Hepatocyte (in vitro differentiated cells): ENCODE data around the gene HTR6.

ENCODE experiments used
- EZH2 ChIP-seq: fragments of 200-600 bp; sonication (generic); IDR thresholded peaks from 2 replicates; pipeline ENCODE4 v1.6.1; 2016; ENCODE audit warnings: antibody characterized with exemption, mild to moderate bottlenecking, borderline replicate concordance
- EZH2phosphoT487 ChIP-seq: fragments of 200-600 bp; sonication (generic); IDR thresholded peaks from one replicate; pipeline ENCODE4 v1.6.1; 2018; ENCODE audit warnings: antibody characterized with exemption, mild to moderate bottlenecking, low read depth, moderate library complexity; ENCODE audit not compliant: unreplicated experiment, severe bottlenecking
- TF ChIP-seq, protein P1 (sequence below): fragments of 200-600 bp; sonication (generic); IDR thresholded peaks from 2 replicates; pipeline ENCODE4 v1.5.1; 2016; ENCODE audit warnings: antibody characterized with exemption, mild to moderate bottlenecking; ENCODE audit not compliant: poor library complexity

DNA sequence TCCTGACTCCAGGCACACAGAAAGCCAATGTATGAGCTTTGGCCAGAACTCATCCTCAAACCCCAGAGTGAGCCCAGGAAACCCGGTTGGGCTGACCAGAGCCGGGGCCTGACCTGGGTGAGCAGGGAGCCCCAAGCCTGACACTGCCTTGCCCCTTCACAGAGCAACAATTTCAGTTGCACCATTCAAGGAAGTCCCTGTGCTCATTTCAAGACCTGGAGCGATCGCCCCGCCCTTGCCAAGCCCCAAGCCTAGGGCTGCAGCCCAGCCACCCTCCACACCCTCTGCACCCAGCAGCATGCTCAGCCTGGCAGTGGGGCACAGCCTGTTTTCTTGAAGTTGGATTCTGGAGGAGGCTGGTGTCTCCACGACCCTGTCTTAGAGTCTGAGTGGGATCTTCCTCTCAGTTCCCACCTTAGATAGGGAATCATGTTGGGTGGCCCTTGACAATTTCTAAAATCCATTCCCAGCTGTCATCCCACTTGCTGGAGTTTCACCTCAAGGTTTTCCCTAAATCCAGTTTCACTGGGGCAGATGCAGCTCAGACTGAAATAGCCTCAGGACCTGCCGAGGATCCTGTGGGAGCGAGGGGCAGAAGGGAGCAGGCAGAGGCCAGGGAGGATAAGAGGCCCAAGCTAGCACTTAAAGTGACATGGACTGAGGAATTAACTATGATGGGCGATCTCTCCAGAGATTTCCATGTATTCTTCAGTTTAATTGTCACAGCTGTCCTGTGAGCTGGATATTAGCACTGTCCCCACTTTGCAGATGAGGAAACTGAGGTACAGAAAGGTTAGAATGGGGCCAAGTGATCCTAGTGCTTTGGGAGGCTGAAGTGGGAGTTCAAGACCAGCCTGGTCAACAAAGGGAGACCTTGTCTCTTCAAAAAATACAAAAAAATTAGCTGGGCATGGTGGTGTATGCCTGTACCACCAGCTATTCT lies 18.0 kb upstream of the HTR6 start:
- TF ChIP-seq EZH2, result no peak
- TF ChIP-seq, protein P1, sequence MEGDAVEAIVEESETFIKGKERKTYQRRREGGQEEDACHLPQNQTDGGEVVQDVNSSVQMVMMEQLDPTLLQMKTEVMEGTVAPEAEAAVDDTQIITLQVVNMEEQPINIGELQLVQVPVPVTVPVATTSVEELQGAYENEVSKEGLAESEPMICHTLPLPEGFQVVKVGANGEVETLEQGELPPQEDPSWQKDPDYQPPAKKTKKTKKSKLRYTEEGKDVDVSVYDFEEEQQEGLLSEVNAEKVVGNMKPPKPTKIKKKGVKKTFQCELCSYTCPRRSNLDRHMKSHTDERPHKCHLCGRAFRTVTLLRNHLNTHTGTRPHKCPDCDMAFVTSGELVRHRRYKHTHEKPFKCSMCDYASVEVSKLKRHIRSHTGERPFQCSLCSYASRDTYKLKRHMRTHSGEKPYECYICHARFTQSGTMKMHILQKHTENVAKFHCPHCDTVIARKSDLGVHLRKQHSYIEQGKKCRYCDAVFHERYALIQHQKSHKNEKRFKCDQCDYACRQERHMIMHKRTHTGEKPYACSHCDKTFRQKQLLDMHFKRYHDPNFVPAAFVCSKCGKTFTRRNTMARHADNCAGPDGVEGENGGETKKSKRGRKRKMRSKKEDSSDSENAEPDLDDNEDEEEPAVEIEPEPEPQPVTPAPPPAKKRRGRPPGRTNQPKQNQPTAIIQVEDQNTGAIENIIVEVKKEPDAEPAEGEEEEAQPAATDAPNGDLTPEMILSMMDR, result no peak
- no peak for TF ChIP-seq EZH2phosphoT487
